ENCODE measurements around the gene THOC5.
"Not testable (repeated sequence)": the region's sequence is repeated elsewhere in the genome, so short reads cannot be mapped to it uniquely, and the experiment has no call there.

Gene THOC5

DNA sequence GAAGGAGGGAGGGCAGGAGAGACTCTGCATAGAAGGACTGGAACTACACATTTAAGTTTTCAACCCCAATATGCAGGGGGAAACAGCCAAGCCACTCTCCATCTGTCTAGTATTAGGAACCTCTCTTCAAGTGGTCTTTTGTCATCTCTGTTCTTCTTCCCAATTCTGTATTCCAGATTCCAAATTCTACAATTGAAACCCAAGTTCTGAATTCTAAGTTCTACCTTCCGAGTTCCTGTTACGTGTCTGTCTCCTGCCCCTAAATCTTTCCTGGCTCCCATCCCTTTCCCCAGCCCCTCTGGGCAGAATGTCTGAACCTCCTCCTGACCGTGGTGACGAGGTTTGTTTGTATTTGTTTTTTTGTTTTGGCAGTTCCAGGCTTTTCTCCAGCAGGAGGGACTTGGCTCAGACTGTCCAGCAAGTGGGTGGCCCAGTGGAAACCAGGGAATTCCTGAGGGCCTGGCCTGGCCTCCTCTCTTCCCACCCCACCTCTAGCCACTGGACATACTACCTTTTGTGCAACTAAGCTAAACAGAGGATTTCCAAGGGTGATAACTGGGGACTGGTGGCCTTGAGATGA lies 1.6 kb upstream of the THOC5 start:
- Histone ChIP-seq H3F3A (ENCODE audit: control insufficient read depth, insufficient read depth) (0 out of 2 replicates have a peak, but pooled peaks cover 4% of the 10 kb centered on the region), H3K4me3 (ENCODE audit: low read length) (no peak overlapping the region), H3K4me2 (ENCODE audit: low read length) (no peak overlapping the region), H4K20me1 (ENCODE audit: control insufficient read depth, insufficient read depth, low read depth, low read length) (no peaks in the 10 kb centered on the region), H3K79me2 (ENCODE audit: control insufficient read depth, low read length) (peaks cover 28% of the 10 kb centered on the region), H3K27me3 (ENCODE audit: control insufficient read depth, low read length) (no peaks in the 10 kb centered on the region), H3K36me3 (ENCODE audit: control insufficient read depth, low read length) (peaks cover 15% of the 10 kb centered on the region), H3K9me3 (ENCODE audit: control insufficient read depth, insufficient read depth, low read length) (no peaks in the 10 kb centered on the region), H3K27ac (ENCODE audit: low read depth, low read length) (no peak overlapping the region), H3K9me2 (replicated peaks; ENCODE audit: control insufficient read depth, low read length) (no peaks in the 10 kb centered on the region), H3K4me1 (ENCODE audit: control insufficient read depth, low read length) (peaks cover 7% of the 10 kb centered on the region)
- TF ChIP-seq, protein P1, sequence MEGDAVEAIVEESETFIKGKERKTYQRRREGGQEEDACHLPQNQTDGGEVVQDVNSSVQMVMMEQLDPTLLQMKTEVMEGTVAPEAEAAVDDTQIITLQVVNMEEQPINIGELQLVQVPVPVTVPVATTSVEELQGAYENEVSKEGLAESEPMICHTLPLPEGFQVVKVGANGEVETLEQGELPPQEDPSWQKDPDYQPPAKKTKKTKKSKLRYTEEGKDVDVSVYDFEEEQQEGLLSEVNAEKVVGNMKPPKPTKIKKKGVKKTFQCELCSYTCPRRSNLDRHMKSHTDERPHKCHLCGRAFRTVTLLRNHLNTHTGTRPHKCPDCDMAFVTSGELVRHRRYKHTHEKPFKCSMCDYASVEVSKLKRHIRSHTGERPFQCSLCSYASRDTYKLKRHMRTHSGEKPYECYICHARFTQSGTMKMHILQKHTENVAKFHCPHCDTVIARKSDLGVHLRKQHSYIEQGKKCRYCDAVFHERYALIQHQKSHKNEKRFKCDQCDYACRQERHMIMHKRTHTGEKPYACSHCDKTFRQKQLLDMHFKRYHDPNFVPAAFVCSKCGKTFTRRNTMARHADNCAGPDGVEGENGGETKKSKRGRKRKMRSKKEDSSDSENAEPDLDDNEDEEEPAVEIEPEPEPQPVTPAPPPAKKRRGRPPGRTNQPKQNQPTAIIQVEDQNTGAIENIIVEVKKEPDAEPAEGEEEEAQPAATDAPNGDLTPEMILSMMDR (IDR thresholded peaks at IDR 0.05; ENCODE audit: low read depth, low read length, poor library complexity, severe bottlenecking): no peak
- no peak for TF ChIP-seq EZH2phosphoT487 (IDR thresholded peaks at IDR 0.05; ENCODE audit: borderline replicate concordance, low read length)

GRCh38 chr22:29552357-29552756 lies 1.2 kb downstream of the THOC5 start:
- not testable (repeated sequence) for H3K27me3 ChIP-seq (ENCODE audit: control insufficient read depth, low read length); H3F3A ChIP-seq (ENCODE audit: control insufficient read depth, insufficient read depth); H3K27ac ChIP-seq (ENCODE audit: low read depth, low read length); H4K20me1 ChIP-seq (ENCODE audit: control insufficient read depth, insufficient read depth, low read depth, low read length); H3K9me3 ChIP-seq (ENCODE audit: control insufficient read depth, insufficient read depth, low read length); H3K9me2 ChIP-seq (replicated peaks; ENCODE audit: control insufficient read depth, low read length); H3K4me1 ChIP-seq (ENCODE audit: control insufficient read depth, low read length)
- Histone ChIP-seq H3K4me2 (ENCODE audit: low read length) (peak overlapping the region; percentile 73; the same call in 1 of the 2 replicates), H3K36me3 (ENCODE audit: control insufficient read depth, low read length) (peaks cover 42% of the 10 kb centered on the region), H3K4me3 (ENCODE audit: low read length) (peak overlapping the region; percentile 82; the same call in 1 of the 2 replicates), H3K79me2 (ENCODE audit: control insufficient read depth, low read length) (peaks cover 38% of the 10 kb centered on the region)

DNA sequence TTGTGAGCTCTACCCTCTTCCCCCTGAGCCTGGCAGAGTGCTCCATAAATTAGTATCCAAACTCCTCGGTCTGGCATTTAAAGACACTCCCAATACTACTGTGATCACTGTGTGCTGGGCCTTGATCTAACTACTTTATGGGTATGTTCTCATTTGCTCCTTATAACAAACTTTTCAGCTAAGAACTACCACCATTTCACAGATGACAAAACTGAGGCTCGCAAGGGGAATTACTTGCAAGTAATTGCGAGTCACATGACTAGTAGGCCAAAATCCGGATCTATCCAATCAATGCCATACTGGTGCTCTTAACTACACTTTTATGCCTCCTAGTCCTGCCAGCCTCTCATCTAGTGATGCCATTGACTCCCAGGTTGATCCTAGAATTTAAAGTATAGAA lies 3.6 kb downstream of the THOC5 start:
- no peaks in the 10 kb centered on the region for H4K20me1 ChIP-seq (ENCODE audit: control insufficient read depth, insufficient read depth, low read depth, low read length)

GRCh38 chr22:29545045-29545444 lies 8.5 kb downstream of the THOC5 start:
- not testable (repeated sequence) for H3K9me2 ChIP-seq (replicated peaks; ENCODE audit: control insufficient read depth, low read length); H3K79me2 ChIP-seq (ENCODE audit: control insufficient read depth, low read length); H3K27ac ChIP-seq (ENCODE audit: low read depth, low read length); H3K9me3 ChIP-seq (ENCODE audit: control insufficient read depth, insufficient read depth, low read length); H3K4me3 ChIP-seq (ENCODE audit: low read length); H3K4me2 ChIP-seq (ENCODE audit: low read length); H4K20me1 ChIP-seq (ENCODE audit: control insufficient read depth, insufficient read depth, low read depth, low read length); H3F3A ChIP-seq (ENCODE audit: control insufficient read depth, insufficient read depth); H3K27me3 ChIP-seq (ENCODE audit: control insufficient read depth, low read length); H3K4me1 ChIP-seq (ENCODE audit: control insufficient read depth, low read length)
- H3K36me3 ChIP-seq (ENCODE audit: control insufficient read depth, low read length): peaks cover 60% of the 10 kb centered on the region

More for the DNA sequence above, 3.6 kb downstream of the THOC5 start:
- Histone ChIP-seq H3K4me3 (ENCODE audit: low read length) (no peak overlapping the region), H3K9me2 (replicated peaks; ENCODE audit: control insufficient read depth, low read length) (no peaks in the 10 kb centered on the region), H3F3A (ENCODE audit: control insufficient read depth, insufficient read depth) (no peaks in the 10 kb centered on the region), H3K79me2 (ENCODE audit: control insufficient read depth, low read length) (peaks cover 38% of the 10 kb centered on the region), H3K4me2 (ENCODE audit: low read length) (no peak overlapping the region), H3K27ac (ENCODE audit: low read depth, low read length) (no peak overlapping the region), H3K4me1 (ENCODE audit: control insufficient read depth, low read length) (peaks cover 7% of the 10 kb centered on the region), H3K36me3 (ENCODE audit: control insufficient read depth, low read length) (peaks cover 42% of the 10 kb centered on the region), H3K27me3 (ENCODE audit: control insufficient read depth, low read length) (no peaks in the 10 kb centered on the region), H3K9me3 (ENCODE audit: control insufficient read depth, insufficient read depth, low read length) (no peaks in the 10 kb centered on the region)
- TF ChIP-seq, protein P1 (IDR thresholded peaks at IDR 0.05; ENCODE audit: low read depth, low read length, poor library complexity, severe bottlenecking): no peak
- TF ChIP-seq EZH2phosphoT487 (IDR thresholded peaks at IDR 0.05; ENCODE audit: borderline replicate concordance, low read length): no peak
